ENCODE results near the gene UNC79. TPM values are rescaled to one million over a fixed set of nuclear protein-coding genes. Genes with fewer than 3 reads are reported as not detected.

Gene UNC79
- total RNA-seq, 1 experiment from 2014 or later = not detected

GRCh38 chr14:93480867-93481266 lies 50.1 kb downstream of the UNC79 start:
- intact Hi-C loops (cut with micrococcal nuclease) = no loop called here
- Histone ChIP-seq H2AFZ (ENCODE audit: low read length) (no peak overlapping the region), H3F3A (ENCODE audit: low read length, unreplicated experiment) (no peaks in the 10 kb centered on the region), H3K4me1 (ENCODE audit: insufficient read depth, low read length) (no peaks in the 10 kb centered on the region), H3K9ac (ENCODE audit: low read length) (no peak overlapping the region), H3K9me3 (ENCODE audit: low read length) (no peaks in the 10 kb centered on the region), H3K27me3 (ENCODE audit: low read length) (peaks cover 46% of the 10 kb centered on the region), H3K27ac (ENCODE audit: low read length) (no peak overlapping the region), H4K20me1 (ENCODE audit: low read length) (no peaks in the 10 kb centered on the region), H3K4me2 (ENCODE audit: low read length) (no peak overlapping the region), H3K79me2 (ENCODE audit: low read length) (no peaks in the 10 kb centered on the region), H3K4me3 (ENCODE audit: low read length) (no peak overlapping the region), H3K9me2 (replicated peaks; ENCODE audit: low read length) (no peaks in the 10 kb centered on the region), H3K36me3 (ENCODE audit: low read depth, low read length) (no peaks in the 10 kb centered on the region)
- POLR2A ChIA-PET (ENCODE audit: unreplicated experiment) = no interaction called here
- no peak for ATAC-seq
- CTCF ChIA-PET = no interaction called here
- DNase-seq = no peak
- no TSS peak for BruUV-seq (replicated peaks)
- TF ChIP-seq EZH2phosphoT487 (IDR thresholded peaks at IDR 0.05; ENCODE audit: borderline replicate concordance, low read length) (no peak), CTCF (conservative IDR thresholded peaks at IDR 0.05; ENCODE audit: low read depth, low read length) (no peak), EZH2 (IDR thresholded peaks at IDR 0.05; ENCODE audit: low read length, unreplicated experiment) (no peak)

GRCh38 chr14:93481758-93482157 lies 51.0 kb downstream of the UNC79 start:
- Histone ChIP-seq H2AFZ (ENCODE audit: low read length) (no peak overlapping the region), H4K20me1 (ENCODE audit: low read length) (no peaks in the 10 kb centered on the region), H3K4me2 (ENCODE audit: low read length) (no peak overlapping the region), H3K9me3 (ENCODE audit: low read length) (no peaks in the 10 kb centered on the region), H3K9ac (ENCODE audit: low read length) (no peak overlapping the region), H3K4me3 (ENCODE audit: low read length) (no peak overlapping the region), H3K4me1 (ENCODE audit: insufficient read depth, low read length) (no peaks in the 10 kb centered on the region), H3K36me3 (ENCODE audit: low read depth, low read length) (no peaks in the 10 kb centered on the region), H3K9me2 (replicated peaks; ENCODE audit: low read length) (no peaks in the 10 kb centered on the region), H3K27ac (ENCODE audit: low read length) (no peak overlapping the region), H3K79me2 (ENCODE audit: low read length) (no peaks in the 10 kb centered on the region), H3K27me3 (ENCODE audit: low read length) (peaks cover 39% of the 10 kb centered on the region), H3F3A (ENCODE audit: low read length, unreplicated experiment) (no peaks in the 10 kb centered on the region)
- TF ChIP-seq CTCF (conservative IDR thresholded peaks at IDR 0.05; ENCODE audit: low read depth, low read length) = no peak
- no peak for TF ChIP-seq EZH2 (IDR thresholded peaks at IDR 0.05; ENCODE audit: low read length, unreplicated experiment)
- no peak for TF ChIP-seq EZH2phosphoT487 (IDR thresholded peaks at IDR 0.05; ENCODE audit: borderline replicate concordance, low read length)
- CTCF ChIA-PET = no interaction called here
- DNase-seq = no peak
- intact Hi-C loops (cut with micrococcal nuclease) = no loop called here
- POLR2A ChIA-PET (ENCODE audit: unreplicated experiment) = no interaction called here
- ATAC-seq = no peak
- no TSS peak for BruUV-seq (replicated peaks)

GRCh38 chr14:93490001-93490400 lies 59.3 kb downstream of the UNC79 start:
- Histone ChIP-seq H3K79me2 (ENCODE audit: low read length) (no peaks in the 10 kb centered on the region), H3K4me1 (ENCODE audit: insufficient read depth, low read length) (no peaks in the 10 kb centered on the region), H3K4me3 (ENCODE audit: low read length) (no peak overlapping the region), H4K20me1 (ENCODE audit: low read length) (no peaks in the 10 kb centered on the region), H3F3A (ENCODE audit: low read length, unreplicated experiment) (no peaks in the 10 kb centered on the region), H3K4me2 (ENCODE audit: low read length) (no peak overlapping the region), H3K9ac (ENCODE audit: low read length) (no peak overlapping the region), H3K9me2 (replicated peaks; ENCODE audit: low read length) (no peaks in the 10 kb centered on the region), H3K27ac (ENCODE audit: low read length) (no peak overlapping the region), H3K36me3 (ENCODE audit: low read depth, low read length) (no peaks in the 10 kb centered on the region), H3K27me3 (ENCODE audit: low read length) (peaks cover 10% of the 10 kb centered on the region; the same call in 1 of the 2 replicates), H3K9me3 (ENCODE audit: low read length) (no peaks in the 10 kb centered on the region), H2AFZ (ENCODE audit: low read length) (no peak overlapping the region)
- ATAC-seq (no peak), DNase-seq (no peak)
- TF ChIP-seq EZH2 (IDR thresholded peaks at IDR 0.05; ENCODE audit: low read length, unreplicated experiment) = no peak
- no peak for TF ChIP-seq EZH2phosphoT487 (IDR thresholded peaks at IDR 0.05; ENCODE audit: borderline replicate concordance, low read length)
- no peak for TF ChIP-seq CTCF (conservative IDR thresholded peaks at IDR 0.05; ENCODE audit: low read depth, low read length)
- POLR2A ChIA-PET (ENCODE audit: unreplicated experiment) = no interaction called here
- intact Hi-C loops (cut with micrococcal nuclease) = no loop called here
- CTCF ChIA-PET = no interaction called here
- BruUV-seq (replicated peaks) = no TSS peak

Data from PC-3 (cell line).